NCI-H748 (cell line): ENCODE data around the gene CPD.
"Not testable (repeated sequence)": the region's sequence is repeated elsewhere in the genome, so short reads cannot be mapped to it uniquely, and the experiment has no call there.

Source experiments
- DNase-seq: peaks from one replicate; lab custom pipeline; 2025; ENCODE audit not compliant: unreplicated experiment; lab: John Stamatoyannopoulos, UW

Gene CPD

GRCh38 chr17:30381340-30381659 lies 2.6 kb downstream of the CPD start:
- no peak for DNase-seq

- no peak for DNase-seq
Observed at GRCh38 chr17:30382345-30382744, 3.6 kb downstream of the CPD start.

GRCh38 chr17:30388321-30389179 lies 9.8 kb downstream of the CPD start:
- no peak for DNase-seq

GRCh38 chr17:30389756-30390300 lies 11.1 kb downstream of the CPD start:
- no peak for DNase-seq

- no peak for DNase-seq
Observed at GRCh38 chr17:30391534-30391933, 12.8 kb downstream of the CPD start.

GRCh38 chr17:30393491-30393890 lies 14.8 kb downstream of the CPD start:
- DNase-seq = no peak

GRCh38 chr17:30393911-30394867 lies 15.5 kb downstream of the CPD start:
- no peak for DNase-seq

GRCh38 chr17:30395398-30396022 lies 16.8 kb downstream of the CPD start:
- peak; percentile 34 for DNase-seq

- DNase-seq = no peak
Observed at GRCh38 chr17:30396129-30396528, 17.4 kb downstream of the CPD start.

- no peak for DNase-seq
Observed at GRCh38 chr17:30396612-30397011, 17.9 kb downstream of the CPD start.

GRCh38 chr17:30398328-30399041 lies 19.8 kb downstream of the CPD start:
- no peak for DNase-seq

- DNase-seq = no peak
Observed at GRCh38 chr17:30401097-30401496, 22.4 kb downstream of the CPD start.

- peak; percentile 49 for DNase-seq
Observed at GRCh38 chr17:30405161-30405560, 26.4 kb downstream of the CPD start.

GRCh38 chr17:30410627-30411026 lies 31.9 kb downstream of the CPD start:
- not testable (repeated sequence) for DNase-seq

GRCh38 chr17:30412008-30412496 lies 33.3 kb downstream of the CPD start:
- not testable (repeated sequence) for DNase-seq

- no peak for DNase-seq
Observed at GRCh38 chr17:30413109-30413508, 34.4 kb downstream of the CPD start.

- no peak for DNase-seq
Observed at GRCh38 chr17:30414486-30414885, 35.8 kb downstream of the CPD start.

- DNase-seq = no peak
Observed at GRCh38 chr17:30415491-30415890, 36.8 kb downstream of the CPD start.

GRCh38 chr17:30418070-30418469 lies 39.3 kb downstream of the CPD start:
- not testable (repeated sequence) for DNase-seq

GRCh38 chr17:30421592-30421991 lies 42.9 kb downstream of the CPD start:
- no peak for DNase-seq
